Smooth muscle cell (in vitro differentiated cells): ENCODE data around the gene CKM. TPM values are rescaled to one million over a fixed set of nuclear protein-coding genes. Genes with fewer than 3 reads are reported as not detected.

ENCODE experiments used
- DNase-seq: peaks from one replicate; lab custom pipeline; 2025; ENCODE audit not compliant: unreplicated experiment; lab: John Stamatoyannopoulos, UW
- H2AFZ ChIP-seq: fragments of 200-600 bp; sonication (generic); 2 replicates; pipeline ENCODE4 v1.6.0; 2016; ENCODE audit warnings: antibody characterized with exemption, low read depth, mild to moderate bottlenecking
- H3F3A ChIP-seq: fragments of 200-600 bp; sonication (generic); 2 replicates; pipeline ENCODE4 v1.6.0; 2017; ENCODE audit warnings: antibody characterized with exemption, low read depth
- H3K27ac ChIP-seq: fragments of 200-600 bp; sonication (generic); 2 replicates; pipeline ENCODE4 v1.5.1; 2016; ENCODE audit warnings: low read depth, mild to moderate bottlenecking
- H3K27me3 ChIP-seq: fragments of 200-600 bp; sonication (generic); 2 replicates; pipeline ENCODE4 v1.6.1; 2016; ENCODE audit warnings: low read depth, mild to moderate bottlenecking
- H3K36me3 ChIP-seq: fragments of 200-600 bp; sonication (generic); 2 replicates; pipeline ENCODE4 v1.5.1; 2016; ENCODE audit warnings: low read depth
- H3K4me1 ChIP-seq: fragments of 200-600 bp; sonication (generic); 2 replicates; pipeline ENCODE4 v1.5.1; 2016; ENCODE audit warnings: low read depth
- H3K4me2 ChIP-seq: fragments of 200-600 bp; sonication (generic); 2 replicates; pipeline ENCODE4 v1.6.0; 2016; ENCODE audit warnings: mild to moderate bottlenecking
- H3K4me3 ChIP-seq: fragments of 200-600 bp; sonication (generic); 2 replicates; pipeline ENCODE4 v1.5.1; 2016; ENCODE audit warnings: mild to moderate bottlenecking
- H3K79me2 ChIP-seq: fragments of 200-600 bp; sonication (generic); 2 replicates; pipeline ENCODE4 v1.6.0; 2016; ENCODE audit warnings: low read depth, mild to moderate bottlenecking
- H3K9ac ChIP-seq: fragments of 200-600 bp; sonication (generic); 2 replicates; pipeline ENCODE4 v1.6.0; 2016; ENCODE audit warnings: low read depth
- H3K9me3 ChIP-seq: fragments of 200-600 bp; sonication (generic); replicated peaks from 2 replicates; pipeline ENCODE4 v1.5.1; 2016; ENCODE audit warnings: low read depth
- H4K20me1 ChIP-seq: fragments of 200-600 bp; sonication (generic); 2 replicates; pipeline ENCODE4 v1.6.0; 2016; ENCODE audit warnings: low read depth
- WGBS: methylation state at CpG from one replicate; pipeline ENCODE4 v1.1.7; 2016; ENCODE audit warnings: low lambda C conversion rate; 5-methylcytosine and 5-hydroxymethylcytosine counted together
- polyA plus RNA-seq: library from polyadenylated mRNA; unstranded; fragments of >200 nt; fragmentation: Nextera tagmentation; extraction: Ambion mirVana; gene quantifications from 2 replicates; pipeline ENCODE4 v1.2.1, GENCODE V29; 2016
- total RNA-seq: library from RNA; depleted of rRNA; stranded (reverse); fragments of >200 nt; gene quantifications from 2 replicates; pipeline ENCODE4 v1.2.3, GENCODE V29; 2014
- TF ChIP-seq, protein P1 (sequence below): fragments of 200-600 bp; sonication (generic); IDR thresholded peaks from 2 replicates; pipeline ENCODE4 v1.5.1; 2017; ENCODE audit warnings: borderline replicate concordance, mild to moderate bottlenecking, antibody characterized with exemption; ENCODE audit not compliant: insufficient read depth, poor library complexity, severe bottlenecking

The CKM gene
- total and polyA plus RNA-seq, 2 experiments from 2014 or later: not detected

DNA sequence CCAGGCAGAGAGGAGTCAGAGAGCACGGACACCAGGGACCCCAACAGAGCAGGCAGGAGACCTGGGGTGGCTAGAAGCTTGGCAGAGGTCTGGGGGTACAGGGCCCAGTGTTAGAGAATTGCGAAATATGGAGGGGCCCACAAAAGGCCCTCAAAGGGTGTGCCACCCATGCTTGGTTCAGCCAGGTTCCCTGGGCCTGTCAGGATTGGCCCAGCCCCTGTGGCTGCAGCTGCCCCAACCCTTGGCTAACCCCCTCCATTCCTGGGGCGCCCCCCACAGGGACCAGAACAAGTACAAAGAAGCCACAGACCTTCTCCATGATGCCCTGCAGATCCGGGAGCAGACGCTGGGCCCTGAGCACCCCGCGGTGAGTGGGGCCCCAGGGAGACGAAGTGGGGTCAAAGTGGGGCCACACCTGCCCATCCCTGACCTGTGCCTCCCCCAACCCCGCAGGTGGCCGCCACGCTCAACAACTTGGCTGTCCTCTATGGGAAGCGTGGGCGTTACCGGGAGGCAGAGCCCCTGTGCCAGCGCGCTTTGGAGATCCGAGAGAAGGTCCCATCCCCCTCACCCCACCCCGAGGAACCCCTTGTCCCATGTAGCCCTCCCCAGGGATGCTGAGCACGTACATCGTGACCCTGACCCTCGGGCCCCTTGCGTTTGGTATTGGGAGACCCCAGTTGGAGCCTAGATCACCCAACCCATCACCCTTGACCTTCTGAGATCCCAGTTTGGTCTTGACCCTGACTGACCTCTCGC is 25.9 kb upstream of the CKM start:
- 93% methylated on average over 17 of the region's 23 CpGs for WGBS
- no peaks in the 10 kb centered on the region for H3K4me1 ChIP-seq
- H3K4me3 ChIP-seq: no peak overlapping the region
- no peak overlapping the region for H3K4me2 ChIP-seq
- H2AFZ ChIP-seq: no peak overlapping the region
- H3K27me3 ChIP-seq: peaks cover 6% of the 10 kb centered on the region
- no peaks in the 10 kb centered on the region for H3K79me2 ChIP-seq
- H3K36me3 ChIP-seq: no peaks in the 10 kb centered on the region
- H4K20me1 ChIP-seq: no peaks in the 10 kb centered on the region
- no peak overlapping the region for H3K9ac ChIP-seq
- no peak overlapping the region for H3K27ac ChIP-seq
- DNase-seq: no peak
- no peaks in the 10 kb centered on the region for H3F3A ChIP-seq
- TF ChIP-seq, protein P1, sequence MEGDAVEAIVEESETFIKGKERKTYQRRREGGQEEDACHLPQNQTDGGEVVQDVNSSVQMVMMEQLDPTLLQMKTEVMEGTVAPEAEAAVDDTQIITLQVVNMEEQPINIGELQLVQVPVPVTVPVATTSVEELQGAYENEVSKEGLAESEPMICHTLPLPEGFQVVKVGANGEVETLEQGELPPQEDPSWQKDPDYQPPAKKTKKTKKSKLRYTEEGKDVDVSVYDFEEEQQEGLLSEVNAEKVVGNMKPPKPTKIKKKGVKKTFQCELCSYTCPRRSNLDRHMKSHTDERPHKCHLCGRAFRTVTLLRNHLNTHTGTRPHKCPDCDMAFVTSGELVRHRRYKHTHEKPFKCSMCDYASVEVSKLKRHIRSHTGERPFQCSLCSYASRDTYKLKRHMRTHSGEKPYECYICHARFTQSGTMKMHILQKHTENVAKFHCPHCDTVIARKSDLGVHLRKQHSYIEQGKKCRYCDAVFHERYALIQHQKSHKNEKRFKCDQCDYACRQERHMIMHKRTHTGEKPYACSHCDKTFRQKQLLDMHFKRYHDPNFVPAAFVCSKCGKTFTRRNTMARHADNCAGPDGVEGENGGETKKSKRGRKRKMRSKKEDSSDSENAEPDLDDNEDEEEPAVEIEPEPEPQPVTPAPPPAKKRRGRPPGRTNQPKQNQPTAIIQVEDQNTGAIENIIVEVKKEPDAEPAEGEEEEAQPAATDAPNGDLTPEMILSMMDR: no peak
- no peaks in the 10 kb centered on the region for H3K9me3 ChIP-seq

DNA sequence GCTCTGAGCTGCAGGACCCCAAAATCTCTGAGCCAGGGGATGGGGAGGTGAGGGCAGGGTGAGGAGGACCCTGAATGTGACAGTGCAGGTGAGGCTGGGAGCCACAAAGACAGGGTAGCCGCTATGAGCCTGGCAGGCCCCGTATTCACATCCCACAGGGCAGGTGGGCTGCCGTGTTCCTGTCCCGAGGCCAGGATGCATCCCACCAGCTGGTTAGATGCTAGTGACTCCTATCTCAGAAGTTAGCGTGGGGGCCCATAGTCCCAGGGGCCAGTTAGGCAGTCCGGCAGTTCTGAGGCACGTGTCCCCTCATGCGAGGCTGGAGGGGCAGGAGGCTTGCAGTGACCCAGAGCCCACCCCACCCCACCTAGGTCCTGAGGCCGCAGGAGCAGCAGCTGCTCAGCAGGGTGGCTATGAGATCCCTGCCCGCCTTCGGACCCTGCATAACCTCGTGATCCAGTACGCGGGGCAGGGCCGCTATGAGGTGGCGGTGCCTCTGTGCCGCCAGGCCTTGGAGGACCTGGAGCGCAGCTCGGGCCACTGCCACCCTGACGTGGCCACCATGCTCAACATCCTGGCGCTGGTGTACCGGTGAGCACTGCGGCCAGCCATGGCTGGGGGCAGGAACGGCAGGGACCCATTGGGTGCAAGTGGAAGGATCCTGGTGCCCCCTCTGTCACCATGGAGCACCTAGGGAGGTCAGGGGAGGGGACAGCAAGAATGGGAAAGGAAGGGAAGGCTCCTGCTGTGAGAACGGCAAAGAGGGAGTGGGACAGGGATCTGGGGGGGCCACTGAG is 25.1 kb upstream of the CKM start:
- 94% methylated on average over 25 of the region's 25 CpGs for WGBS
- H3K36me3 ChIP-seq: no peaks in the 10 kb centered on the region
- H3K9me3 ChIP-seq: no peaks in the 10 kb centered on the region
- H3F3A ChIP-seq: no peaks in the 10 kb centered on the region
- no peak overlapping the region for H3K9ac ChIP-seq
- peaks cover 6% of the 10 kb centered on the region for H3K27me3 ChIP-seq
- no peak overlapping the region for H3K4me3 ChIP-seq
- H3K4me2 ChIP-seq: no peak overlapping the region
- no peaks in the 10 kb centered on the region for H4K20me1 ChIP-seq
- TF ChIP-seq, protein P1: no peak
- no peaks in the 10 kb centered on the region for H3K4me1 ChIP-seq
- H3K27ac ChIP-seq: no peak overlapping the region
- H3K79me2 ChIP-seq: no peaks in the 10 kb centered on the region
- H2AFZ ChIP-seq: no peak overlapping the region
- DNase-seq: no peak

DNA sequence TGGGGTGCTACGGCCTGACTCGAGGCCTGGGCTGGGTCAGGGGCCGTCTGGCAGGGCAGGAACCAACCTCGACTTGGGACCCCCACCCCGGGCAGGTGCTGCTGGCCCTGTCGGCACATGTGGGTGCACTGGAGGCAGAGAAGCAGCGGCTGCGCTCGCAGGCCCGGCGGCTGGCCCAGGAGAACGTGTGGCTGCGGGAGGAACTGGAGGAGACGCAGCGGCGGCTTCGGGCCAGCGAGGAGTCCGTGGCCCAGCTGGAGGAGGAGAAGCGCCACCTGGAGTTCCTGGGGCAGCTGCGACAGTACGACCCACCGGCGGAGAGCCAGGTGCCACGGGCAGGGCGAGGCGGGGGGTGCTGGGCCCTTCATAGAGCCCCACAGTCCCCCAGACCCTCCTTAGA is 23.8 kb upstream of the CKM start:
- H3K4me3 ChIP-seq: no peak overlapping the region
- no peak overlapping the region for H3K9ac ChIP-seq
- no peaks in the 10 kb centered on the region for H3K9me3 ChIP-seq
- no peak for DNase-seq
- no peak overlapping the region for H2AFZ ChIP-seq
- H3K36me3 ChIP-seq: no peaks in the 10 kb centered on the region
- no peaks in the 10 kb centered on the region for H3K4me1 ChIP-seq
- TF ChIP-seq, protein P1: no peak
- no peak overlapping the region for H3K4me2 ChIP-seq
- peaks cover 6% of the 10 kb centered on the region for H3K27me3 ChIP-seq
- H3F3A ChIP-seq: no peaks in the 10 kb centered on the region
- H3K27ac ChIP-seq: no peak overlapping the region
- no peaks in the 10 kb centered on the region for H3K79me2 ChIP-seq
- WGBS: 55% methylated on average over 21 of the region's 27 CpGs
- H4K20me1 ChIP-seq: no peaks in the 10 kb centered on the region

DNA sequence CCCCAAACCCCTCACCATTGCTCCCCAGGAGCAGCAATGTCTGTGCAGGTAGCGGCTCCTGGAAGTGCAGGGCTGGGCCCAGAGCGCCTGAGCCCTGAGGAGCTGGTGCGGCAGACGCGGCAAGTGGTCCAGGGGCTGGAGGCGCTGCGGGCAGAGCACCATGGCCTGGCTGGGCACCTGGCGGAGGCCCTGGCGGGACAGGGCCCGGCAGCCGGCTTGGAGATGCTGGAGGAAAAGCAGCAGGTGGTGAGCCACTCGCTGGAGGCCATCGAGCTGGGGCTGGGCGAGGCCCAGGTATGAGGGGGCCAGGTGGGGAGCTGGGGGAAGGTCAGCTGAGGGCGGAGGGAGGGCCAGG is 22.8 kb upstream of the CKM start:
- Histone ChIP-seq H4K20me1 (no peaks in the 10 kb centered on the region), H2AFZ (no peak overlapping the region), H3K36me3 (no peaks in the 10 kb centered on the region), H3K79me2 (no peaks in the 10 kb centered on the region), H3K4me2 (no peak overlapping the region), H3K9ac (no peak overlapping the region), H3K4me3 (no peak overlapping the region), H3K4me1 (no peaks in the 10 kb centered on the region), H3F3A (no peaks in the 10 kb centered on the region), H3K27me3 (peaks cover 11% of the 10 kb centered on the region), H3K27ac (no peak overlapping the region), H3K9me3 (no peaks in the 10 kb centered on the region)
- TF ChIP-seq, protein P1: no peak
- no peak for DNase-seq
- 93% methylated on average over 12 of the region's 15 CpGs for WGBS
